Suppressor macrophage treated with lipopolysaccharide for 4 hours (primary cell): ENCODE data around the gene TMCO6.
A peak's percentile ranks its signal among the peaks of the same experiment; 100 is the strongest.
"Not testable (repeated sequence)": the region's sequence is repeated elsewhere in the genome, so short reads cannot be mapped to it uniquely, and the experiment has no call there.

Experiments
- DNase-seq: peaks from one replicate; pipeline ENCODE4 v3.0.0-alpha.2; 2020

Gene TMCO6

DNA sequence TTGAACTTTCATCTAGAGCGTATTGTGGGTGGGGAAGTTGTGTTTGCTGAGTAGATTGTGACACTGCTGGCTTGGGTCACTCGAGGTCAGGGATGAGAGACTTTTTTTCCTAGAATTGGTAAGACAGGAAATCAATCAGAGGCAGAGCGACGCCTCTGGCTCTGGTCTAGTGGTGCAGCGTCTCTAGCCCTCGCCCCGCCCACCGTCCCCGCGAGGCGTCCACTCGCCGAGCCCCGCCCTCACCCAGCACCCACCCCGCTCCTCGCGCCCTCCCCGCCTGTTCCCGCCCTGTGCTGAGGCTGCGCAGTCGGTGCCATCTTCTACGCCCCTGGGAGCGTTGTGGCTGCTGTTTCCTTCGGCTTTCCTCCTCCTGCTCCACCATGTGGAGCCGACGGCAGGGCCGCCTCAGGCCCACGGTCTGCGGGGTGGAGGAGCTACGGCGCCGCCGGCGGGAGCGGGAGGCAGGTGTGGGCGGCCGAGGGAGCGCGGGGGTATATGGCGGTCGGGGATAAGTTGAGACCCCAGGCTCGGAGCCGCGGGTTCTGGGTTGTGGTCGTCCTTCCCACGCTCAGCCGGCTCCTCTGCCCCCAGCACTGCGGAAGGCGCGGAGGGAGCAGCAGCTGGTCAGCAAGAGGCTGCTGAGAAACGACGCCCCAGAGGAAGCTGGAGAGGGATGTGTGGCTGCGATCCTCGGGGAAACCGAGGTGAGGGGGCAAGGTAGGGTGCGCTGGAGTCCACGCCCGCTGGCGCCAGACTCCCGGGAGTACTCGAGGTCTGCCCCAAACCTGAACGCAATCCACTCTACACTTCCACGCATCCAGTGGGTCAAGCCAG, at the start of gene TMCO6:
TMCO6 (plus strand) TSS at position 304 of the 834 bp plus-strand sequence; CDS start at position 381, 77 bp downstream.
- peak; percentile 99 for DNase-seq

DNA sequence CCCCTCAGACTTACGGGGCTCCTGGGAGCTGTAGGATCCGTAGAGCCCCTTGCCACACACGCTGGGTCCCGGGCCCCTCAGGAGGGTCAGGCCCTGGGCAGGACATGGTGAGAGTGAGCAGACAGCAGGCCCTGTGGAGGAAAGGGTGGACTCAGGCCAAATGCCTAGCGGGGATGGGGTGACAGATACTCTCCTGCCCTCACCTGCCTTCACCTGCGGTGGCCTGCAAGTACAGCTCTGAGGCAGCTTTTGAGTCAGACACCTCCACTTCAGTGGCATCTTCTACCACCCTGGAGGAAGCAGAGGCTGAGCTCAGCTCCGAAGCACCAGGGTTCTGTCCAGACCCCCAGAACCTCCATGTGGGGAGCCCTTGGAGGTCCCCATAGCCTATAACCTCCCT, 48.4 kb upstream of the TMCO6 start:
- no peak for DNase-seq

DNA sequence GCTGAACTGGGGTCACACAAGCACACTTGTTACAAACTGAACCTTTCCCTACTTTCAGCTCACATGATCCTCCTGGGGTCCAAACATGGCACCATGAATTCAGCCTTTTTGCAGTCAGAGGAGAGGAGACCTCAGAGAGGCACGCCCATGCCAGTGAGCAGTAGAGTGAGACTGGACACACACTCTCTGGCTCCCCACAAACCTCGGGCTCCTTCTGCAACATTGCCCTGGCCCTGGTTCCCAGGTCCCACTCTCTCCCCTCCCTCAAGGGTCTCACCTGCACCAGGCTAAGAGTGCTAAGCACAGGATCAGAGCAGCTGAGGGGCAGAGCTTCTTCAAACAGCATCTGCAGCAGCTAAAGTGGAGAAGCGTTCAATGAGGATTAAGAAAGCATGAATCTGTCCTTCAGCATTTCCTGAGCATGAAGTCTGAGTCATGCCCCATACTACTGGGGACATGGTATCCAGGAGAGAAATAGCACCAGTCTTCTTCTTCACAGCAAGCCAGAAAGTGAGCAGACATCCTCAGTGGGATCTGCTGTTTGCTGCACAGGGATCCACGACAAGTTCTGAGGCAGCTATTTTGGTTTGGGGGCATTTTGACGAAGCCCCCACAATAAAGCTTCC, 47.4 kb upstream of the TMCO6 start:
- peak; percentile 74 for DNase-seq

DNA sequence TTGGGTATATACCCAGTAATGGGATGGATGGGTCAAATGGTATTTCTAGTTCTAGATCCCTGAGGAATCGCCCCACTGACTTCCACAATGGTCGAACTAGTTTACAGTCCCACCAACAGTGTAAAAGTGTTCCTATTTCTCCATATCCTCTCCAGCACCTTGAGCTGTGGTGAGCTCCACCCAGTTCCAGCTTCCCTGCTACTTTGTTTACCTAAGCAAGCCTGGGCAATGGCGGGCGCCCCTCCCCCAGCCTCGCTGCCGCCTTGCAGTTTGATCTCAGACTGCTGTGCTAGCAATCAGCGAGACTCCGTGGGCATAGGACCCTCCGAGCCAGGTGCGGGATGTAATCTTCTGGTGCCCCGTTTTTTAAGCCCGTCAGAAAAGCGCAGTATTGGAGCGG, 46.2 kb upstream of the TMCO6 start:
- not testable (repeated sequence) for DNase-seq

DNA sequence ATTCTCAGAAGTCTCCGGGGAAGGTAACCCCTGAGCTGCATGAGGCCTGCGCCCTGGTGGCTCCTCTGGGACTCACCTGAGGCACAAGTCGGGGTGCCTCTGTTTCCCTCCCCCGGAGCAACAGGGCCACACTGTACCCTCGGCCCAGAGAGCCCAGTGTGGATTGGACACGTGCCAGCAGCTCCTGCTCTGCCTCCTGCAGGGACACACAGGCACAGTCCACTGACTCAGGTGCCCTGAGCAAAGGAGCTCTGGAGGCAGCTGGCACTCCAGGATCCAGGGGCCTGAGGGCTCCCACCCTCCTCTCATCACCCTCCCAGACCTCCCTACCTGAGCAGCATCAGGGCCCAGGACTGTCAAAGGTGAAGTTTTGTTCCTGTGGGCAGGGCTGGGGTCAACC, 45.1 kb upstream of the TMCO6 start:
- no peak for DNase-seq

DNA sequence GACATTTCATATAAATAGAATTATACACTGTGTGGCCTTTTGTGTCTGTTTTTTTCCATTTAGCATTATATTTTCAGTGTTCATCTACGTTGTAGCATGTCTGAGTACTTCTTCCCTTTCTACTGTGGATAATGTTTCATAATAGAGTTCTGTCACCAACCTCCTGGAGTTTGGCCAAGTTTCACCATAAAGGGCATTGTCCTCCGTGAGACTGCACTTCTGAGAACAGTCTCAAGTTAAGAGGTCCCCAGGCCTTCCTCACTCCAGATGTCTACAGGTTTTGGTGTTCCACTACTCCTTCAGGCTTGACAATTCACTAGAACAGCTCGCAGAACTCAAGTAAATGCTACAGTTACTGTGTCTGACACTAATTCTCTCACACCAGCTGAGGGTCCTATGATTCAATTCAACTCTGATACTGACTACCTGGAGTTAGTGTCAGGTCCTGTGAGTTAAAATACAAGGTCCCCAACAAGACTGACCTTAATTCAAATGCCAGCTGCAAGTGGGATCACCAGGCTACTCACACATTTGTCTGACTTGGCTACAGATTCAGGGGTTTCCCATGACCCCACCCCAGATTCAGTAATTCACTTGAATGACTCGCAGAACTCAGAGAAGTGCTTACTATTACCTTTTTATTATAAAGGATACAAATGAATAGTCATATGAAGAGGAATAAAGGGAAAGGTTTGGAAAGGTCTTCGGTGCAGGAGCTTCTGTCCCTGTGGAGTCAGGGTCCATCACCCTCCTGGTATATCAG, 43.5 kb upstream of the TMCO6 start:
- DNase-seq = peak; percentile 96

DNA sequence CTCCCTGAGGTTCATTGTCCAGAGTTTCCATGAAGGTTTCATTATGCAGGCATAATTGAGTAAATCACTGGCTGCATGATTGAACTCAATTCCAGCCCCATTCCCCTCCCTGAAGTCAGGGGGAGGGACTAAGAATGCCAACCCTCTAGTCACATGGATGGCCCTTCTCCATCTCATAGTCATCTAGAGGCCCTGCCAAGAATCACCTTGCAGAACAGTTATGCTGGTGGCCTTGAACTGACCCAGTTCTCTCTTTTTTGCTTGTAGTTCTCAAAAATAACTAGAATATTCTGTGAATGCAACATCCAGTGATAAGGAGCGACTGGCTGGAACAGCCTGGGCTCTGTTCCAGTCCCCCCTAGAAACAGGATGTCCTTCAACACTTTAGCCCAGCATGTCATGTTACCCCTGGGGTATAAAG, 42.9 kb upstream of the TMCO6 start:
- no peak for DNase-seq

DNA sequence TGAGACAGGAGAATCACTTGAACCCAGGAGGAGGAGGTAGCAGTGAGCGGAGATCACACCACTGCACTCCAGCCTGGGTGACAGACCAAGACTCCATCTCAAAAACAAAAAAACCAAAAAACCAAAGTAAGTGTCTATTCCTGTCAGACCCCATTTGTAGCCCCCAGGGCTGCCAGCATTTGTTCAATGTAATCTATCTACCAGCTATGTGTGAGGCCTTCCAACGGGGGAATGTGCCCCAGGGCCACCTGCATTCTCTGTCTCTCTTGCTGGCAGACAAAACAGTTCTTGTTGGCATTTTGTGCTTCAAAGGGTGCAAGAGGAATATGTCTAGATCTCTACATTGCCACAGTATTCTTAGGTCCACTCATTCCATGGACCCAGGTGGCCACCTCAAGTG, 40.4 kb upstream of the TMCO6 start:
- DNase-seq = no peak

DNA sequence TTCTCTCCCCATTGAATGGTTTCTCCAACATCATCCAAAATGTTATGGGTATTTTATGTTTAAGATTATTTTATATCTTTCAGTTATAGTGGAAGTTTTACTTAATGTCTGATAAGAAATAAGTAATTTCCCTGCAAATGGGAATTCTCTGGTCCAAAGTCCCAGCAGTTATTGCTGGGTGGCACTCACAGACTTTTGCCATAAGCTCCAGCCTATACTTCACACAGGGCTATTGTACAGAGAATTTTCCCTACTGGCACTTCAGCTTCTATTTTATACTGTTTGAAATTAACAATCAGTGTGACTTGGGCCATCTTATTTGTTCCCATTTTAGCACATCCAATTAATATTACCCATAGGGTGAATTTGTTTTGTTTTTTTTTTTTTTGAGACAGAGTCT, 39.2 kb upstream of the TMCO6 start:
- no peak for DNase-seq

DNA sequence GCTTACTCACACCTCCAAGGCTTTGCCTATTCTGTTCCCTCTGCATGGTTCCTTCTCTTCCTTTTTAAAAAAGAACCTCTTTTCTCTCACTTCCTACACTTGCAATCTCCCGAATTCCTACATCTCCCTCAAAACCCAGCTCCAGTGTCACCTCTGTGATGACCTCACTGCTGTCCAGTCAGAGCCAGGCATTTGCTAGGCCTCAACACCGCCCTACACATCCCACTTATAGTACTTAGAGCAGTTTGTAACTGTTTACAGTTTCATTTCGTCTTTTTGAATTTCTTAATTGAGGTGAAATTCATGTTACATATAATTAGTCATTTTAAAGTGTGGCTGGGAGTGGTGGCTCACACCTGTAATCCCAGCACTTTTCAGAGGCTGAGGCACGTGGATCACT, 37.1 kb upstream of the TMCO6 start:
- DNase-seq = peak; percentile 84

DNA sequence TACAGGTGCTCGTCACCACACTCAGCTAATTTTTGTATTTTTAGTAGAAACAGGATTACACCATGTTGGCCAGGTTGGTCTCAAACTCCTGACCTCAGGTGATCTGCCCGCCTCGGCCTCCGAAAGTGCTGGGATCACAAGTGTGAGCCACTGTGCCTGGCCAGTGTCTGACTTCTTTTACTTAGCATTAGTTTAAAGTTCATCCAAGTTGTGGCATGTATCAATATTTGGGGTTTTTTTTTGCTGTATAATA, 35.9 kb upstream of the TMCO6 start:
- not testable (repeated sequence) for DNase-seq

DNA sequence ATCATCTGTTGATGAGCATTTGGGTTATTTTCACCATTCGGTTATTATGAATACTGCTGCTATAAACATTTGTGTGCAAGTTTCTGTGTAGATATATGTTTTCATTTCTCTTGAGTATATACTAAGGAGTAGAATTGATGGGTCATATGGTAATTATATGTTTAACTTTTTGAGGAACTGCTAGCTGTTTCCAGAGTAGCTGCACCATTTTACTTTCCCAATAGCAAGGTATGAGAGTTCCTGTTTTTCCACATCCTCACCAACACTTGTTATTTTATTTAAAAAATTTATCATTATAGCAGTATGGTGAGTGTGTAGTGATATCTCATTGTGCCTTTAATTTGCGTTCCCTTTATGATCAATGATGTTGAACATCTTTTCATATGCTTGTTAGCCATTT, 35.5 kb upstream of the TMCO6 start:
- no peak for DNase-seq

DNA sequence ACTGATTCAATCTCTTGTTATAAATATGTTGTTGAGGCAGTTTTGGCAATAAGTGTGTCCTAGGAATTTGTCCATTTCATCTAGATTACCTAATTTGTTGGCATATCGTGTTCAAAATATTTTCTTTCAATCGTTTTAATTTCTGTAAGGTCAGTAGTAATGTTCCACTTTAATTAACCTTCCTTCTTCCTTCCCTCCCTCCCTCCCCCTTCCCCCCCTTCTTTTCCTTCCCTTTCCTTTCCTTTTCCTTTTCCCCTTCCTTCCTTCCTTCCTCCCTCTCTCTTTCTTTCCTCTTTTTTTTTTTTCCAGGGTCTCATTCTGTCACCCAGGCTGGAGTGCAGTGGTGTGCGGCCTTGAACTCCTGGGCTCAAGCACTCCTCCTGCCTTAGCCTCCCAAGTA, 33.4 kb upstream of the TMCO6 start:
- DNase-seq = no peak

DNA sequence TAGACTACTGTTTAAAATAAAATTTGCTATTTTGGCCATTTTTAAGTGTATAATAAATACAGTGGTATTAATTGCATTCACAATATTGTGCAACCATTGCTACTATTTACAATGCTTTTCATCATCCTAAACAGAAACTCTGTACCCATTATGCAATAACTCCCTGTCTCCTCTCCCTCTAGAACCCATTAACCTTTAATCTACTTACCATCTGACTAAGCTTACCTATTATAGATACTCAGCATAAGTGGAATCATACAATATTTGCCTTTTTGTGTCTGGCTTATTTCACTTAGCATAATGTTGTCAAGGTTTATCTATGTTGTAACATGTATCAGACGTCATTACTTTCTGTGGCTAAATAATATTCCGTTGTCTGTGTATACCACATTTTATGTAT, 32.2 kb upstream of the TMCO6 start:
- peak; percentile 59 for DNase-seq

DNA sequence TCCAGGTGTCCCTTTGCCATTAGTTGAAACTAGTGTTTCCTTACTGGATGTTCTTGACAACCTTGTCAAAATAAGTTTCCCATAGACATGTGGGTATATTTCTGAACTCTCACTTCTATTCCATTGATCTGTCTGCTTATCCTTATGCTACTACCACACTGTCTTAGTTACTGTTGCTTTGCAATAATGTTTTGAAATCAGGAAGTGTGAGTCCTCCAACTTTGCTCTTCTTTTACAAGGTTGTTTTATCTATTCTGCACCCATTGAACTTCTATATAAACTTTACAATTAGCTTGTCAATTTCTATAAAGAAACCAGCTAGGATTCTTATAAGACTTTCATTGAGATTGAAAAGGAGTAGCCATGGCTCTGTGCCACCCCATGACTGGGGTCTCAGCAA, 30.5 kb upstream of the TMCO6 start:
- no peak for DNase-seq

DNA sequence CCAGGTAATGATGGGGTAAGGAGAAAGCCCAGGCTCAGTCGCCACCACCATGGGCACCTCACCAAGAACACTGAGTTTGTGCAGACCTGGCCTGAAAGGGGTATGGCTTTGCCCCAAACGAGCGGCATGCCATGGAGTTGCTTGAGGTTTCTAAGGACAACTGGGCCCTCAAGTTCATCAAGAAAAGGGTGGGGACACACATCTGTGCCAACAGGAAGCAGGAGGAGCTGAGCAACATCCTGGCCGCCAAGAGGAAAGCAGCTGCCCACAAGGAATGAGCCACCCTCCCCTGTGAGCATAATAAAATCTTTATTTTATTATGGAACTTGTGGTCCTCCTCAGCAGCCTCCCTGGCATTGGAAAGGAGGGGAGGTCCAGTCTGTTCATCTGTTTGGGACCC, 30.1 kb upstream of the TMCO6 start:
- peak; percentile 83 for DNase-seq

DNA sequence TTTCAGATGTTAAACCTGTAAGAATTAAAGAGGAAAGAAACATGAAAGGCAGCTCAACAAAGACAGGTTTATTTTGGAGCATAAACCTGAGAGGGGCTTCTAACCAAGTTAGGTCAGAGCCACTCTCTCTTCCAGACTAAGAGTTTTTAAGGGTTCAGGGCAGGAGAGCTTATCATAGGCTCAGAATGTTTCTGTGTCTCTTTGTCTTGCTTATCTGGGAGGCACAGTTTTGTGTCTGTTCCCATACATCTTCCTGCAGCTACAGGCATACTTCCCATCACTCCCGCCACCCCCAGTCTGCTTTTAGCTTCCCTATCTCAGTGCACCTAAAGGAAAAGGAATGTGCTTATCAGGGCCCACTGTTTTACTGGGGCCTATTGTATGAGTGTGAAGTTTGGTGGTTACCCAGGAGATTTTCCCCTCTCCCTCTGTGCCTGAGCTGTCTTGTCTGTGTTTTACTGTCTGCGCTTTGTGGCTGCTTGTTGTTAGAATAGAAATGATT, 28.2 kb upstream of the TMCO6 start:
- DNase-seq = no peak

DNA sequence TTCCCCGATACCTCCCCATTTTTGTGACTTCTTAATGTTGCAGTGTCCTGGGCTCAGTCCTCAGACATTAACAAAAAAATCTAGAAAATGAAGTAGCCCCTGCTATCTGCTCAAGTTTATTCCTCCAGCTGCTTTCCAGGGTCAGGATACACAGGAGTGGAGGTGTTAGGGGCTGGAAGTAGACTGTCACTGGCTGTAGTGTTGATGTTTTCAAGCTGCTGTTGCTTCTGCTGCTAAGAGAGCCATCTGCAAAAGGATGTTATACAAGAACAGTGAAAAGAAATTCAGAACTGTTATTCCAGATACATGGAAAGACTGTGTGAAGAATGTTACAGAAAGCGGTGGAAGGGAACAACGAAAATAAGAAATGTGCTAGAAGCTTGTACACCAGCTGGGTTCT, 16.9 kb upstream of the TMCO6 start:
- DNase-seq = no peak

DNA sequence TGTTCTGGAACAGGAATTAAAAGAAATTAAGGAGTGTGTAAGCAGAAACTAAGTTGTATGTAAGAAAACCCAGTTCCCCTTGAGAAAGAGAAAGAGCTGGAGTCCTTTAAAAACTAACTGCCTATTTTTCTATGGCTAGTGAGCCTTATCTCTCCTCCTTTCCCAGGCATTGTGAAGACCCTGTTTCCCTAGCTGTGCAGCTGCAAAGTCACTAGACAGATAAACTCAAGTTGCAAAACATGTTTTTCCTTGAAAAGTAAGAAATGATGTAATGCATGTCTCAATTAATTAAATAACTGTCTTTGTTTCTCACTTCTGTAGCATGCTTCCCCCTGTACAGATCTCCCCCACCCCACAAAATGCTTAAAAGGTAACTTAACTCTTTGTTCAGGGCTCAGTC, 16.2 kb upstream of the TMCO6 start:
- not testable (repeated sequence) for DNase-seq

DNA sequence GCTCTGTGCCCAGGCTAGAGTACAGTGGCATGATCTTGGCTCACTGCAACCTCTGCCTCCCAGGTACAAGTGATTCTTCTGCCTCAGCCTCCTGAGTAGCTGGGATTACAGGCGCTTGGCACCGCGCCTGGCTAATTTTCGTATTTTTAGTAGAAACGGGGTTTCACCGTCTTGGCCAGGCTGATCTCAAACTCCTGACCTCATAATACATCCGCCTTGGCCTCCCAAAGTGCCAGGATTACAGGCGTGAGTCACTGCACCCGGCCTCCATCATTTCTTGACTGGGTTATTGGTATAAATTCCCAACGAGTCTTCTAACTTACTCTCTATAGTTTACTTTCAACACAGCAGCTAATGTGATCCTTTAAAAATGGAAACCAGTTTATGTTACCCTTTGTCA, 14.4 kb upstream of the TMCO6 start:
- not testable (repeated sequence) for DNase-seq

DNA sequence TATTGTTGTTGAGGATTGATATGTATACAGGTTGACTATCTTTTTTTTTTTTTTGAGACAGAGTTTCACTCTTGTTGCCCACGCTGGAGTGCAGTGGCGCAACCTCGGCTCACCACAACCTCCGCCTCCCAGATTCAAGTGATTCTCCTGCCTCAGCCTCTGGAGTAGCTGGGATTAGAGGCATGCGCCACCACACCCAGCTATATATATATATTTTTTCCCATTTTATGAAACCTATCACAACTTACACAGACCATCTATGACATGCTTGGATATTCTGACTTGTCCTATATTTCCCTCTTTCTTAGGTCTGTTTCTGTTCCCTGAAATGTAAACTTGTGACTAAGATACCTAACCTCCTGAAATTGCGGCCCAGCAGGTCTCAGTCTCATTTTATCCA, 11.3 kb upstream of the TMCO6 start:
- no peak for DNase-seq

DNA sequence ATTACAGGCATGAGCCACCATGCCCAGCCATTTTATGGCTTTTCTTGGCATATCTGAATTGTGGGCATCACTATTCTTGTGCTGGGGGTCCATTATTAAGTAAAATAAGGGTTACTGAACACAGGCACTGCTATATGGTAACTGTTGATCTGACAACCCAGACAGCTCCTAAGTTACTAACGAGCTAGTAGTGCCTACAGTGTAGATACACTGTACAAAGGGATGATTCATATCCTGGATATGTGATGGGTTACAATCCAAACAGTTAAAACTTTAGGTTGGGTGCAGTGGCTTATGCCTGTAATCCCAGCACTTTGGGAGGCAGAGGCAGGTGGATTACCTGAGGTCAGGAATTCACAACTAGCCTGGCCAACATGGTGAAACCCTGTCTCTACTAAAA, 10.5 kb upstream of the TMCO6 start:
- no peak for DNase-seq

DNA sequence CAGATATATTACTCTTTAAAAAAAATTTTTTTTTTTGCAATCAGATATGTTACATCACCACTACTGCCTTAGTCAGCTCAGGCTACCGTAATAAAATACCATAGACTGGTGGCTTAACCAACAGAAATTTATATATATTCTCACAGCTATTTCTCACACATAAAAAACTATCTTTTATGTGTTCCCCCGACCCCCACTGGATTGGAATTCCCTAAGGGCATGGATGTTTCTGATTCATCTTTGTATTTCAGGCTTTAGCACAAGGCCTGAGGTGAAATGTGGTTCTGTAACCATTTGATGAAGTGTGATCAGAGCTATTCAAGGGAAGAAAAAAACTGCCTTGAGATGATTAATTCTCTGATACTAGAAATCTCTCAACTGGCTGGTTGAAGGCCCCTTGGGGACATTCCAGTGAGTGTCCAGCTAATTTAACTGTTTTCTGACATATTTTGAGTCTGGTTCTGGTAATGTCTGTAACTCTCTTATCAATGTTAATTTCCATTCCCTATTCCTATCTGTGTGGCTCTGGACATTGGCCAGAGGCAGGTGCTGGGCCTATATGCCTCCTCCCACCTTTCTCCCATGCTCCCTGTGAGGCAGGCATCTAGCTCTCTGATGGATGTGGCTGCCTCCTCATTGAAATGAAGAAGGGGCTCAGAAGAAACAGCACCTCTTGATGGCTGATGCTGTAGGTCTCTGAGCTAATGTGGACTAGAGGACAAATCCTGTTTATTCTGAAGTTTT, 8.8 kb upstream of the TMCO6 start:
- DNase-seq = peak; percentile 58
